GDM1 (cell line): Measurements from ENCODE around the gene TXNRD2.
A peak's percentile ranks its signal among the peaks of the same experiment; 100 is the strongest.

Experiments
- DNase-seq: peaks from one replicate; lab custom pipeline; 2025; lab: John Stamatoyannopoulos, UW

Gene TXNRD2

GRCh38 chr22:19979712-19980493, 38.3 kb upstream of the TXNRD2 start:
- DNase-seq = no peak

GRCh38 chr22:19978748-19979147, 37.1 kb upstream of the TXNRD2 start:
- no peak for DNase-seq

GRCh38 chr22:19977296-19978243, 36.0 kb upstream of the TXNRD2 start:
- DNase-seq = no peak

- DNase-seq = no peak
Measured at GRCh38 chr22:19976671-19977070, 35.1 kb upstream of the TXNRD2 start.

GRCh38 chr22:19975707-19976035, 34.1 kb upstream of the TXNRD2 start:
- DNase-seq = no peak

- DNase-seq = peak; percentile 71
Measured at GRCh38 chr22:19974935-19975706, 33.5 kb upstream of the TXNRD2 start.

- peak; percentile 67 for DNase-seq
Measured at GRCh38 chr22:19974268-19974861, 32.7 kb upstream of the TXNRD2 start.

GRCh38 chr22:19973551-19974267, 32.1 kb upstream of the TXNRD2 start:
- no peak for DNase-seq

- no peak for DNase-seq
Measured at GRCh38 chr22:19972652-19973550, 31.3 kb upstream of the TXNRD2 start.

- DNase-seq = no peak
Measured at GRCh38 chr22:19972251-19972650, 30.6 kb upstream of the TXNRD2 start.

GRCh38 chr22:19971276-19972124, 29.9 kb upstream of the TXNRD2 start:
- DNase-seq = no peak

GRCh38 chr22:19970479-19971275, 29.1 kb upstream of the TXNRD2 start:
- peak; percentile 34 for DNase-seq

GRCh38 chr22:19970031-19970478, 28.4 kb upstream of the TXNRD2 start:
- no peak for DNase-seq

- no peak for DNase-seq
Measured at GRCh38 chr22:19969141-19969928, 27.7 kb upstream of the TXNRD2 start.

GRCh38 chr22:19968450-19968891, 26.9 kb upstream of the TXNRD2 start:
- DNase-seq = no peak

GRCh38 chr22:19967850-19968449, 26.3 kb upstream of the TXNRD2 start:
- no peak for DNase-seq
